Loucy (cell line): ENCODE measurements around the gene TECTA.
"Not testable (repeated sequence)": the region's sequence is repeated elsewhere in the genome, so short reads cannot be mapped to it uniquely, and the experiment has no call there.

Experiments used
- H2AFZ ChIP-seq: fragments of 200-600 bp; sonication (generic); 2 replicates; pipeline ENCODE4 v1.6.0; 2016; ENCODE audit warnings: antibody characterized with exemption, mild to moderate bottlenecking, low read length, moderate library complexity
- H3F3A ChIP-seq: fragments of 200-600 bp; 2 replicates; pipeline ENCODE4 v1.6.0; 2016; ENCODE audit warnings: antibody characterized with exemption, low read depth, mild to moderate bottlenecking
- H3K27me3 ChIP-seq: fragments of 200-600 bp; sonication (generic); 2 replicates; pipeline ENCODE4 v1.6.1; 2014; ENCODE audit warnings: low read length, mild to moderate bottlenecking; ENCODE audit not compliant: insufficient read depth, poor library complexity, severe bottlenecking
- H3K36me3 ChIP-seq: fragments of 200-600 bp; sonication (generic); 2 replicates; pipeline ENCODE4 v1.6.1; 2016; ENCODE audit warnings: low read length; ENCODE audit not compliant: insufficient read depth
- H3K4me1 ChIP-seq: fragments of 200-600 bp; sonication (generic); 2 replicates; pipeline ENCODE4 v1.5.1; 2014; ENCODE audit warnings: low read length, mild to moderate bottlenecking; ENCODE audit not compliant: insufficient read depth, poor library complexity, severe bottlenecking
- H3K4me2 ChIP-seq: fragments of 200-600 bp; sonication (generic); 2 replicates; pipeline ENCODE4 v1.6.0; 2014; ENCODE audit warnings: antibody characterized with exemption, low read length, low read depth, mild to moderate bottlenecking; ENCODE audit not compliant: poor library complexity, severe bottlenecking
- H3K4me3 ChIP-seq: fragments of 200-600 bp; sonication (generic); 2 replicates; pipeline ENCODE4 v1.5.1; 2014; ENCODE audit warnings: low read length, mild to moderate bottlenecking, mixed read lengths; ENCODE audit not compliant: poor library complexity, severe bottlenecking
- H3K79me2 ChIP-seq: fragments of 200-600 bp; sonication (generic); 2 replicates; pipeline ENCODE4 v1.6.1; 2014; ENCODE audit warnings: low read length; ENCODE audit not compliant: insufficient read depth
- H3K9ac ChIP-seq: fragments of 200-600 bp; sonication (generic); 2 replicates; pipeline ENCODE4 v1.6.0; 2014; ENCODE audit warnings: mild to moderate bottlenecking, low read depth, low read length, moderate library complexity; ENCODE audit not compliant: poor library complexity, severe bottlenecking
- H3K9me2 ChIP-seq: fragments of 200-600 bp; sonication (generic); replicated peaks from 2 replicates; pipeline ENCODE4 v1.6.1; 2016; ENCODE audit warnings: low read depth, low read length, mixed read lengths
- H3K9me3 ChIP-seq: fragments of 200-600 bp; sonication (generic); 2 replicates; pipeline ENCODE4 v1.6.1; 2014; ENCODE audit warnings: mild to moderate bottlenecking, antibody characterized with exemption, low read length, low read depth; ENCODE audit not compliant: insufficient read depth
- H4K20me1 ChIP-seq: fragments of 200-600 bp; sonication (generic); 2 replicates; pipeline ENCODE4 v1.6.0; 2014; ENCODE audit warnings: antibody characterized with exemption, low read length, mild to moderate bottlenecking; ENCODE audit not compliant: insufficient read depth, poor library complexity, severe bottlenecking
- EZH2phosphoT487 ChIP-seq: fragments of 200-600 bp; IDR thresholded peaks from 2 replicates; pipeline ENCODE4 v1.6.1; 2018; ENCODE audit warnings: antibody characterized with exemption, mild to moderate bottlenecking, moderate library complexity, borderline replicate concordance
- TF ChIP-seq, protein P1 (sequence below): fragments of 200-600 bp; sonication (generic); conservative IDR thresholded peaks from 2 replicates; pipeline ENCODE4 v1.5.1; 2014; ENCODE audit warnings: mild to moderate bottlenecking, antibody characterized with exemption, low read length

The TECTA gene

DNA sequence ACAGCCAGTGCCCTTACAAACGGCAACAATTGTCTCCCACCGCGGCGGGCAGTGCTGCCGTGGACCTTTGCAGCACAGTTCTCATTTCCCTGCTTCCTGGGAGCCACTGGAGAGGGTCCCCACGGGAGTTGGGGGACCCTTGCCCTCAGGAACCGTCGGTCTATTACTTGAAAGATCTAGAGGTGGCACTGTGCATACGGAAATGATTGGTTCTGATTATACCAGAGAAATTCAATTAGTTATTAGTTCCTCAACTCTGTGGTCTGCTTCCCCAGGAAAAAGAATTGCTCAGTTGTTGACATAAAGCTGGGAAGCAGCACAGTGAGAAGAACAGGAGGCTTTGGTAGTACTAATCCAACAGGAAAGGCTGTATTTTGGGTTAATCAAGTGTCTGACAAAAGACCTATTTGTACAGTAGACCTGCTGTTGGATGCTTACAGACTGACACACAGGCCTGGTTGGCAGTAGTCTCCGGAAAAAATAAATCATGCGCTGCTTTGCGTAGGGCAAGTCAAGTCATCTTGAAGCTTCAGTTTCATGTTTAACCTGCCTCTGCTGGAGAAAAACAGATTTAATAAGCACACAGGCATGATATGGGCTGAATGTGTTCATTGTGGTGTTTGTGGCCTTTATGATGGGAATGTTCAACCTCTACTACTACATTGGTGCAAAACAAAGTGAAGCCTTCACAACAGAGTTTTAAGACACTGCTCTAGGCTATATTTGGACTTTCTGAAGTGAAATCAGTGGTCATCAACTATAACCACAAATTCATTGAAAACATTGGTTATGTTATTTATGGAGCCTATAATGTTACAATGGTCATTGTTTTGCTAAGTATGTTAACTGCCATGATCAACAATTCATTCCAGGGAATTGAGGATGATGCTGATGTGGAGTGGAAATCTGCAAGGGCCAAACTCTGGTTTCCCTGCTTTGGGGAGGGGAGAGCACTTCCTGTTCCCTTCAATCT lies 136.9 kb downstream of the TECTA start:
- no peaks in the 10 kb centered on the region for H3K36me3 ChIP-seq
- no peaks in the 10 kb centered on the region for H3K27me3 ChIP-seq
- no peaks in the 10 kb centered on the region for H3K9me3 ChIP-seq
- no peak overlapping the region for H3K9ac ChIP-seq
- H2AFZ ChIP-seq: no peak overlapping the region
- no peaks in the 10 kb centered on the region for H3K9me2 ChIP-seq
- no peaks in the 10 kb centered on the region for H3K4me1 ChIP-seq
- H4K20me1 ChIP-seq: no peaks in the 10 kb centered on the region
- TF ChIP-seq, protein P1, sequence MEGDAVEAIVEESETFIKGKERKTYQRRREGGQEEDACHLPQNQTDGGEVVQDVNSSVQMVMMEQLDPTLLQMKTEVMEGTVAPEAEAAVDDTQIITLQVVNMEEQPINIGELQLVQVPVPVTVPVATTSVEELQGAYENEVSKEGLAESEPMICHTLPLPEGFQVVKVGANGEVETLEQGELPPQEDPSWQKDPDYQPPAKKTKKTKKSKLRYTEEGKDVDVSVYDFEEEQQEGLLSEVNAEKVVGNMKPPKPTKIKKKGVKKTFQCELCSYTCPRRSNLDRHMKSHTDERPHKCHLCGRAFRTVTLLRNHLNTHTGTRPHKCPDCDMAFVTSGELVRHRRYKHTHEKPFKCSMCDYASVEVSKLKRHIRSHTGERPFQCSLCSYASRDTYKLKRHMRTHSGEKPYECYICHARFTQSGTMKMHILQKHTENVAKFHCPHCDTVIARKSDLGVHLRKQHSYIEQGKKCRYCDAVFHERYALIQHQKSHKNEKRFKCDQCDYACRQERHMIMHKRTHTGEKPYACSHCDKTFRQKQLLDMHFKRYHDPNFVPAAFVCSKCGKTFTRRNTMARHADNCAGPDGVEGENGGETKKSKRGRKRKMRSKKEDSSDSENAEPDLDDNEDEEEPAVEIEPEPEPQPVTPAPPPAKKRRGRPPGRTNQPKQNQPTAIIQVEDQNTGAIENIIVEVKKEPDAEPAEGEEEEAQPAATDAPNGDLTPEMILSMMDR: no peak
- no peak for TF ChIP-seq EZH2phosphoT487
- H3F3A ChIP-seq: no peaks in the 10 kb centered on the region
- no peaks in the 10 kb centered on the region for H3K79me2 ChIP-seq
- H3K4me2 ChIP-seq: no peak overlapping the region
- no peak overlapping the region for H3K4me3 ChIP-seq

DNA sequence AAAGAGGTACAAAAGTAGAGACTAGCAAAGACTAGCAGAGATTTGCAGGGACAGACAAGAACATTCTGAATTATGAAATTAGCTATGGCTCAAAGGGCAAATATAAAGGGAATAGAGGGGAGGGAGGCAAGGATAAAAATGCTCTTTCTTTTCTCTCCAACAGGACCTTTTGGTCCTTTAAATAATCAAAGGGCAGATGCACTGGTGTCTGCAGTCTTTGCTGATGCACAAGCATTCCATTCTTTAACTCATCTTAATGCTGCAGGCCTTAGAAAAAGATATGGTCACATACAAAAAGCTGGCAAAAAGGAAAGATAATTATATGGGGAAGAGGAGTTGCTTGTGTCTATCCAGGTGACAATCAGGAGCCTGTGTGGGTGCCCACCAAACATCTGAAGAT lies 137.9 kb downstream of the TECTA start:
- no peak overlapping the region for H3K9ac ChIP-seq
- H3K4me1 ChIP-seq: no peaks in the 10 kb centered on the region
- H3K36me3 ChIP-seq: no peaks in the 10 kb centered on the region
- no peaks in the 10 kb centered on the region for H3K79me2 ChIP-seq
- H3K9me2 ChIP-seq: no peaks in the 10 kb centered on the region
- H4K20me1 ChIP-seq: no peaks in the 10 kb centered on the region
- TF ChIP-seq, protein P1: no peak
- H3K9me3 ChIP-seq: no peaks in the 10 kb centered on the region
- H3K4me2 ChIP-seq: no peak overlapping the region
- no peak overlapping the region for H3K4me3 ChIP-seq
- H3F3A ChIP-seq: no peaks in the 10 kb centered on the region
- H3K27me3 ChIP-seq: no peaks in the 10 kb centered on the region
- no peak overlapping the region for H2AFZ ChIP-seq

DNA sequence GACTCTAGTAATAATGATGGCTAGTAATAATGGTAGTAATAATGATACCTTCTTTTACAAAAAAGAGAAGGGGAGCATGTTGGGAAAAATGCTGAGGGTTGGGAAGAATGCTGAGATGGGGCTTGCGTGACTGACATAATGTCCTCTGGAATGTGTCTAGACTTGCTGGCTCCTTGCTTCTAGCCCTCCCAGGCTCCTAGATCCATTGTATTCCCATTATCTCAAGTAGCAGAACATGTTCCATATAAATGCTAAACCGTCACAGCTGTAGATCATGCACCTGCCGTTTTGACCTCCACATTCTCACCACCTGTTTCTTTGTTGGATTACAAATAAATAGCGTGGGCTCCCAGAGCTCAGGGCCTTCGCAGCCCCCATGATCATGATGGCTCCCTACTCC lies 139.0 kb downstream of the TECTA start:
- not testable (repeated sequence) for H3K9me2 ChIP-seq, H2AFZ ChIP-seq, H3K4me2 ChIP-seq, H3F3A ChIP-seq, H4K20me1 ChIP-seq, H3K9me3 ChIP-seq, H3K27me3 ChIP-seq, H3K4me1 ChIP-seq, H3K9ac ChIP-seq, H3K4me3 ChIP-seq, H3K36me3 ChIP-seq, H3K79me2 ChIP-seq
